ENCODE data around the gene PPP1R7. TPM values are rescaled to one million over a fixed set of nuclear protein-coding genes. Genes with fewer than 3 reads are reported as not detected.

Gene PPP1R7
- polyA plus RNA-seq, 3 donors, result 54.9 to 102 (median 84.4) TPM

DNA sequence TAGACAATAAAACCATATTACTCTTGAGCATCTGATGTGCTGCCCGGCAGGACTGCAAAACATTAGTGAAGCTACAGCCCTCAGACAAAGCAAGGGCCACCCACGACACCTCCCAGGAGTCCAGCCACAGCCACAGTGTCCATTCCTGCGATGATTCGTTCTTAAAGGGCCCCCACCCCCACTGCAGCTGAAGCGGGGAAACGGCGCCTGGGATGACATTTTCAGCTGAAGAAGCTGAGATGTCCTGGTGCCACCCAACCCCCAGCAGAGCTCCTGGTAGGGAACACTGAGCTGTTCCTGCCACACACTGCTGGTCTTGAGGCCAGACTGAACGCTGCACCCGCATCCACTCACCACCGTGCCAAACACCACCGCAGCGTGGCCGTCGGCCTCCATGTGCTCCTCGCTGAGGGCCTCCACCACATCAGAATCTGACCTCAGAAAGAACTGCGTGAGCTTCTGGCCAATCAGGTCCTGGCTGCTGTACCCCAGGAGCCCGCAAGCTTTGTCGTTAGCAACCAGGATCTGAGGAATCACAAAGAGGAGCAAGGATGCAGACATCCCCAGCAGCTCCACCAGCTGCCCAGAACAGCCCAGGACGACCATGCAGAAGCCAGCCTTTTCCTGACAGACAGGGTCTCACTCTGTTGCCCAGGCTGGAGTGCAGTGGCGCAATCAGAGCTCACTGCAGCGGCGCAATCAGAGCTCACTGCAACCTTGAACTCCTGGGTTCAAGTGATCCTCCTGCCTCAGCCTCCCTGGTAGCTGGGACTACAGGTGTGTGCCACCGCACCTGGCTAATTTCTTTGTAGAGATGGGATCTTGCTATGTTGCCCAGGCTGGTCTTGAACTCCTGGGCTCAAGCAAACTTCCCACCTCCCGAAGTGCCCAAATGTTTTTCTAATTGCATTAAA lies 10.5 kb upstream of the PPP1R7 start:
- Histone ChIP-seq H3K9ac (ENCODE audit: insufficient read depth, low read length, poor library complexity, severe bottlenecking) (no peak overlapping the region), H3K4me3 (replicated peaks in 1 of 3; ENCODE audit: low read depth in 2 of 3, low read length in 3 of 3) (no peak overlapping the region), H3K4me1 (ENCODE audit: control insufficient read depth in 1 of 2, insufficient read depth in 2 of 2, low read length in 2 of 2) (no peaks in the 10 kb centered on the region), H4K20me1 (ENCODE audit: insufficient read depth, low read length) (no peaks in the 10 kb centered on the region), H3K36me3 (replicated peaks in 1 of 2; ENCODE audit: control insufficient read depth in 1 of 2, insufficient read depth in 2 of 2, low read length in 2 of 2) (peaks cover 9 to 36% of the 10 kb centered on the region in 2 donors), H3K9me3 (replicated peaks in 1 of 2; ENCODE audit: control insufficient read depth in 1 of 2, insufficient read depth in 1 of 2, low read length in 2 of 2) (no peaks in the 10 kb centered on the region), H3K79me2 (ENCODE audit: insufficient read depth, low read length) (no peaks in the 10 kb centered on the region), H3K27me3 (ENCODE audit: control insufficient read depth in 2 of 2, insufficient read depth in 2 of 2, low read length in 2 of 2) (no peaks in the 10 kb centered on the region), H3K4me2 (replicated peaks; ENCODE audit: extremely low read depth, low read length, poor library complexity, severe bottlenecking) (no peak overlapping the region), H3K27ac (ENCODE audit: low read depth in 1 of 2, low read length in 2 of 2) (no peak overlapping the region), H2AFZ (ENCODE audit: insufficient read depth, low read depth, low read length, poor library complexity, severe bottlenecking) (no peak overlapping the region)
- intact Hi-C loops (cut with micrococcal nuclease), result no loop called here
- Mint-ChIP-seq H3K9me3 (no peaks in the 10 kb centered on the region), H3K27me3 (ENCODE audit: low read depth in 3 of 3) (peaks cover 0 to 2% (median 1%) of the 10 kb centered on the region in 3 donors), H3K36me3 (peaks cover 26 to 37% of the 10 kb centered on the region in 2 donors), H3K4me3 (no peak overlapping the region), H3K4me1 (no peaks in the 10 kb centered on the region), H3K27ac (peak overlapping the region in 1 of 7 donors; percentile 36)
- TF ChIP-seq CTCF (IDR thresholded peaks at IDR 0.05), result no peak
- DNase-seq, result no peak
- whole genome bisulfite sequencing (ENCODE audit: insufficient coverage), result 96% methylated on average over 21 of the region's 24 CpGs

GRCh38 chr2:241140445-241140840 lies 9.8 kb upstream of the PPP1R7 start:
- Histone ChIP-seq H3K4me1 (ENCODE audit: control insufficient read depth in 1 of 2, insufficient read depth in 2 of 2, low read length in 2 of 2) (no peaks in the 10 kb centered on the region), H3K9me3 (replicated peaks in 1 of 2; ENCODE audit: control insufficient read depth in 1 of 2, insufficient read depth in 1 of 2, low read length in 2 of 2) (no peaks in the 10 kb centered on the region), H3K27ac (ENCODE audit: low read depth in 1 of 2, low read length in 2 of 2) (no peak overlapping the region), H3K4me2 (replicated peaks; ENCODE audit: extremely low read depth, low read length, poor library complexity, severe bottlenecking) (no peak overlapping the region), H2AFZ (ENCODE audit: insufficient read depth, low read depth, low read length, poor library complexity, severe bottlenecking) (no peak overlapping the region), H3K9ac (ENCODE audit: insufficient read depth, low read length, poor library complexity, severe bottlenecking) (no peak overlapping the region), H3K79me2 (ENCODE audit: insufficient read depth, low read length) (no peaks in the 10 kb centered on the region), H3K4me3 (replicated peaks in 1 of 3; ENCODE audit: low read depth in 2 of 3, low read length in 3 of 3) (no peak overlapping the region), H3K36me3 (replicated peaks in 1 of 2; ENCODE audit: control insufficient read depth in 1 of 2, insufficient read depth in 2 of 2, low read length in 2 of 2) (peaks cover 5 to 36% of the 10 kb centered on the region in 2 donors), H4K20me1 (ENCODE audit: insufficient read depth, low read length) (no peaks in the 10 kb centered on the region), H3K27me3 (ENCODE audit: control insufficient read depth in 2 of 2, insufficient read depth in 2 of 2, low read length in 2 of 2) (no peaks in the 10 kb centered on the region)
- Mint-ChIP-seq H3K4me3 (no peak overlapping the region), H3K27ac (peak overlapping the region in 1 of 7 donors; percentile 36), H3K4me1 (no peaks in the 10 kb centered on the region), H3K36me3 (peaks cover 26 to 39% of the 10 kb centered on the region in 2 donors), H3K9me3 (no peaks in the 10 kb centered on the region), H3K27me3 (ENCODE audit: low read depth in 3 of 3) (peaks cover 0 to 2% (median 1%) of the 10 kb centered on the region in 3 donors)
- WGBS (ENCODE audit: insufficient coverage), result 94% methylated on average over 6 of the region's 10 CpGs
- no peak for DNase-seq
- intact Hi-C loops (cut with micrococcal nuclease), result no loop called here
- TF ChIP-seq CTCF (IDR thresholded peaks at IDR 0.05), result no peak
